ENCODE measurements around the gene GNB1L. TPM values are rescaled to one million over a fixed set of nuclear protein-coding genes. Genes with fewer than 3 reads are reported as not detected.

Gene GNB1L, protein sequence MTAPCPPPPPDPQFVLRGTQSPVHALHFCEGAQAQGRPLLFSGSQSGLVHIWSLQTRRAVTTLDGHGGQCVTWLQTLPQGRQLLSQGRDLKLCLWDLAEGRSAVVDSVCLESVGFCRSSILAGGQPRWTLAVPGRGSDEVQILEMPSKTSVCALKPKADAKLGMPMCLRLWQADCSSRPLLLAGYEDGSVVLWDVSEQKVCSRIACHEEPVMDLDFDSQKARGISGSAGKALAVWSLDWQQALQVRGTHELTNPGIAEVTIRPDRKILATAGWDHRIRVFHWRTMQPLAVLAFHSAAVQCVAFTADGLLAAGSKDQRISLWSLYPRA
- 3.9 TPM for polyA plus RNA-seq (2013, experiment 1 of 2)
- polyA plus RNA-seq (2013, experiment 2 of 2), result 3.9 TPM

DNA sequence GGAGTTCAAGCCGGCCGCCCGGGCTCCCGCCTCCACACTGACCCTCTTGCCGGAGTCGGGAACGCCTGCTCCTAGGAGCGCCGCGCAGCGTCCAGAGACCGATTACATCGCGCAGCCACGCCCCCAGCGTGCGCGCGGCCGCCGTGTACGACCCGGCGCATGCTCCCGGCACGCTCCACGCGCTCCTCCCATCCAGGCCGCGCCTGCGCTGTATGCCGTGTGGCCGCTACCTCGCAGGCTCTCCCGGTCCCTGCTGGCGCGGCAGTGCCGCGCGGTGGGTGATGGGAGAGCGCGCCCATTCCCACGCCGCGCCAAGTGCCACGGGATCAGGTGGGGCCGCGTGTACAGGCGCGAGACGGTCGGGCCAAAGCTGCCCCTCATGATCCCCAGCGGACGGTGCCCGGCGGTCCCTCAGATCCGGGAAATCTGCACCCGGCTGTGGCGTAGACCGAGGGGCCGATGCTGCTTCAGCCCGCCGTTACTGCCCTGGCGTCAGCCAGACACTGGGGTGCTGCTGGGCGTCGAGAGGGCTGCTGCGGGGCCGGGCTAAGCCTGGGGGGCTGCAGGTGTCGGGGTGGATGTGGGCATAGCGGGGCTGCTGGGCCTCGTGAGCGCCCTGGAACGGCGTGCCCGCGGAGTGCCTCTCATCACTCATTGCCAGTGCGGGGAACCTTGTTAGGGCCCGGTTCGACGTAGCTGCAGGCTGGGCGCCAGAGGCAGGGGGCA lies at the start of gene GNB1L, which contains the start of gene RTL10:
GNB1L (minus strand) TSS at position 97 of the 726 bp plus-strand sequence. CDS start 33,519 bp downstream, outside the sequence.
RTL10 (minus strand) TSS at position 97 of the 726 bp plus-strand sequence. CDS start 2,613 bp downstream, outside the sequence.
- H3K27ac ChIP-seq (ENCODE audit: low read length, poor library complexity, severe bottlenecking), result peak within 1 kb of the TSS; percentile 73
- H4K91ac ChIP-seq (ENCODE audit: low read length), result peak within 1 kb of the TSS; percentile 95
- H3K18ac ChIP-seq (ENCODE audit: low read depth in 1 of 2, low read length in 2 of 2), result peak within 1 kb of the TSS; percentile 96 to 99
- H2BK15ac ChIP-seq (ENCODE audit: low read depth, poor library complexity, severe bottlenecking), result peak within 1 kb of the TSS; percentile 98
- H3K9ac ChIP-seq (ENCODE audit: low read length), result peak within 1 kb of the TSS; percentile 96
- H4K8ac ChIP-seq (ENCODE audit: low read length), result peak within 1 kb of the TSS; percentile 99
- H2BK12ac ChIP-seq (ENCODE audit: low read length in 2 of 2), result peak within 1 kb of the TSS; percentile 51 to 73
- H3K14ac ChIP-seq (ENCODE audit: low read length in 2 of 2), result peak within 1 kb of the TSS in 1 of 2 experiments; percentile 96
- H3K36me3 ChIP-seq (ENCODE audit: control insufficient read depth in 1 of 2, insufficient read depth in 2 of 2, low read depth in 1 of 2, low read length in 2 of 2), result peaks cover 25 to 27% of the 10 kb centered on the region in 2 experiments
- H3K9me3 ChIP-seq (ENCODE audit: control insufficient read depth, low read length), result no peaks in the 10 kb centered on the region
- peaks cover 19% of the 10 kb centered on the region for H3K79me1 ChIP-seq (replicated peaks; ENCODE audit: low read length, poor library complexity, severe bottlenecking)
- peak within 1 kb of the TSS; percentile 28 for H2AK5ac ChIP-seq (ENCODE audit: low read length, severe bottlenecking)
- H3K4ac ChIP-seq (ENCODE audit: low read depth in 1 of 2, low read length in 2 of 2), result peak within 1 kb of the TSS; percentile 93 to 97
- peak within 1 kb of the TSS; percentile 88 for H2BK5ac ChIP-seq (ENCODE audit: low read depth, low read length, poor library complexity, severe bottlenecking)
- peaks cover 42% of the 10 kb centered on the region for H3K4me1 ChIP-seq (ENCODE audit: control insufficient read depth, insufficient read depth, low read depth, low read length)
- peak; percentile 96 for DNase-seq
- H3K23ac ChIP-seq (ENCODE audit: low read length in 2 of 2), result peak within 1 kb of the TSS; percentile 20 to 99
- H2BK120ac ChIP-seq (ENCODE audit: low read depth, low read length), result peak within 1 kb of the TSS; percentile 86
- H3K27me3 ChIP-seq (ENCODE audit: control insufficient read depth in 1 of 2, insufficient read depth in 1 of 2, low read length in 2 of 2), result no peaks in the 10 kb centered on the region
- H3K4me2 ChIP-seq (ENCODE audit: low read length, poor library complexity, severe bottlenecking), result peak within 1 kb of the TSS; percentile 93
- peak within 1 kb of the TSS; percentile 83 to 96 for H3K4me3 ChIP-seq (ENCODE audit: insufficient read depth in 1 of 2, low read depth in 1 of 2, low read length in 2 of 2)
- H2AFZ ChIP-seq (ENCODE audit: low read depth, low read length), result peak within 1 kb of the TSS; percentile 72
- under 1% methylated on average over 81 of the region's 81 CpGs for WGBS

DNA sequence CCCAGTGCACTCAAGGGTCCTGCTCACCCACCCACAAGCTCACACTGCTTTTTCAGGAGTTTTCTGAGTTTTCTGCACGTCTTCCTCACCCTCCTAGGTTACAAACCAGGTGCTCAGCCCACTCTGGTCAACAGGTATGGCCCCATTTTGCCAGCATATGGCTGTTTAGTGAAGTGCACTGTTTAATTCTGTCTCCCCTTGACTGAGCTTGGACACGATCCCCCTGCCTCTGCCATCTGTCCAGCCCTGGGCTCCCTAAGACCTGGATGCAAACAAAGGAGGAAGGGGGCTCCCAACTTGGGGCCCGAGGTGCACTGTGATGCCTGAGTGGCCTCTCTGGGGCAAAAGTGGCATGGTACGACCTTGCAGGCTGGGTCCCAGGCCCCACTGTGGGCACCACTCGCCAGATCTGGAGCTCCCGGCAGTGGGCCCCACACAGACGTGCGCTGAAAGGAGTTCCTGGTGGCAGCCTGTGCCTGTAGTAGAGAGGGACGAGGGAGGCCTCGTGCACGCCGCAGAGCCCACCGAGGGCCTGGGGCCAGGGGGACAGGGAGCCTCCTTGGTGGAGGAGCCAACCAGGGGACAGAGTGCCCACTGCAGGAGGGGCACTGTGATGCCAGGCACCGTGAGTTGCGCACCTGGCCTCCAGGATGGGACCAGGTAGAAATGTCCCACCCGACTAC lies 49.6 kb upstream of the GNB1L start:
- peak overlapping the region; percentile 43 for H2BK120ac ChIP-seq (ENCODE audit: low read depth, low read length)
- H2BK15ac ChIP-seq (ENCODE audit: low read depth, poor library complexity, severe bottlenecking), result peak overlapping the region; percentile 44
- peak overlapping the region in 1 of 2 experiments; percentile 87 for H2BK12ac ChIP-seq (ENCODE audit: low read length in 2 of 2)
- no peak overlapping the region for H3K4me2 ChIP-seq (ENCODE audit: low read length, poor library complexity, severe bottlenecking)
- no peak overlapping the region for H3K14ac ChIP-seq (ENCODE audit: low read length in 2 of 2)
- H2BK5ac ChIP-seq (ENCODE audit: low read depth, low read length, poor library complexity, severe bottlenecking), result no peak overlapping the region
- H3K27me3 ChIP-seq (ENCODE audit: control insufficient read depth in 1 of 2, insufficient read depth in 1 of 2, low read length in 2 of 2), result no peaks in the 10 kb centered on the region
- H3K79me1 ChIP-seq (replicated peaks; ENCODE audit: low read length, poor library complexity, severe bottlenecking), result no peaks in the 10 kb centered on the region
- no peak overlapping the region for H3K4me3 ChIP-seq (ENCODE audit: insufficient read depth in 1 of 2, low read depth in 1 of 2, low read length in 2 of 2)
- DNase-seq, result no peak
- 92% methylated on average over 16 of the region's 16 CpGs for WGBS
- H3K4me1 ChIP-seq (ENCODE audit: control insufficient read depth, insufficient read depth, low read depth, low read length), result peaks cover 34% of the 10 kb centered on the region
- H3K9me3 ChIP-seq (ENCODE audit: control insufficient read depth, low read length), result no peaks in the 10 kb centered on the region
- H3K4ac ChIP-seq (ENCODE audit: low read depth in 1 of 2, low read length in 2 of 2), result peak overlapping the region; percentile 13 to 30
- H3K23ac ChIP-seq (ENCODE audit: low read length in 2 of 2), result no peak overlapping the region
- peaks cover 3 to 17% of the 10 kb centered on the region in 2 experiments for H3K36me3 ChIP-seq (ENCODE audit: control insufficient read depth in 1 of 2, insufficient read depth in 2 of 2, low read depth in 1 of 2, low read length in 2 of 2)
- H4K91ac ChIP-seq (ENCODE audit: low read length), result peak overlapping the region; percentile 60
- H2AFZ ChIP-seq (ENCODE audit: low read depth, low read length), result no peak overlapping the region
- H3K27ac ChIP-seq (ENCODE audit: low read length, poor library complexity, severe bottlenecking), result no peak overlapping the region
- peak overlapping the region; percentile 50 for H2AK5ac ChIP-seq (ENCODE audit: low read length, severe bottlenecking)
- H3K9ac ChIP-seq (ENCODE audit: low read length), result no peak overlapping the region
- no peak overlapping the region for H4K8ac ChIP-seq (ENCODE audit: low read length)
- no peak overlapping the region for H3K18ac ChIP-seq (ENCODE audit: low read depth in 1 of 2, low read length in 2 of 2)

DNA sequence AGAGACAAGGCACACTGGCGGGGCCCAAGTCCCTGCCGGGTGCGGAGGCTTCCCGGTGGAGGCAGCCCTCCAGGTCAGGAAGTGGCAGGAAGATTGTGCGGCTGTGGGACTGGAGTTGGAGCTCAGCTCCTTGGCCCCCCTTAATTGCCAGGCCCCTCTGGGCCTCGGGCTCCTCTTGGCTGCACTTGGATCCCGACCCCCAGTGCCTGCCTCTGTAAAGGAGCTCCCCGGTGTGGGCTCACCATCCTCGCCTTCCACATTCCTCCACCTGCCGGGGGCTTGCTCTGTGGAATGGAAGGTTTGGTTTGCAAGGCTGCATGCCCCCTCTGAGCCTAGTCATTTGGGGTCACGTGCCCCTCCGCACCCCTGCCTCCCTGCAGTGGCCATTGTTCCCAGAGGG lies 48.8 kb upstream of the GNB1L start:
- H2AK5ac ChIP-seq (ENCODE audit: low read length, severe bottlenecking), result peak overlapping the region; percentile 38
- no peaks in the 10 kb centered on the region for H3K9me3 ChIP-seq (ENCODE audit: control insufficient read depth, low read length)
- no peak overlapping the region for H3K9ac ChIP-seq (ENCODE audit: low read length)
- H3K27me3 ChIP-seq (ENCODE audit: control insufficient read depth in 1 of 2, insufficient read depth in 1 of 2, low read length in 2 of 2), result no peaks in the 10 kb centered on the region
- H2BK120ac ChIP-seq (ENCODE audit: low read depth, low read length), result no peak overlapping the region
- no peak overlapping the region for H2AFZ ChIP-seq (ENCODE audit: low read depth, low read length)
- H3K4me1 ChIP-seq (ENCODE audit: control insufficient read depth, insufficient read depth, low read depth, low read length), result peaks cover 34% of the 10 kb centered on the region
- H3K14ac ChIP-seq (ENCODE audit: low read length in 2 of 2), result peak overlapping the region in 1 of 2 experiments; percentile 18
- H2BK5ac ChIP-seq (ENCODE audit: low read depth, low read length, poor library complexity, severe bottlenecking), result no peak overlapping the region
- no peak overlapping the region for H3K4me2 ChIP-seq (ENCODE audit: low read length, poor library complexity, severe bottlenecking)
- peaks cover 10 to 14% of the 10 kb centered on the region in 2 experiments for H3K36me3 ChIP-seq (ENCODE audit: control insufficient read depth in 1 of 2, insufficient read depth in 2 of 2, low read depth in 1 of 2, low read length in 2 of 2)
- H3K27ac ChIP-seq (ENCODE audit: low read length, poor library complexity, severe bottlenecking), result no peak overlapping the region
- 76% methylated on average over 12 of the region's 12 CpGs for WGBS
- peak overlapping the region; percentile 31 for H4K8ac ChIP-seq (ENCODE audit: low read length)
- no peak overlapping the region for H3K23ac ChIP-seq (ENCODE audit: low read length in 2 of 2)
- no peak overlapping the region for H3K4ac ChIP-seq (ENCODE audit: low read depth in 1 of 2, low read length in 2 of 2)
- peak overlapping the region in 1 of 2 experiments; percentile 6 for H3K18ac ChIP-seq (ENCODE audit: low read depth in 1 of 2, low read length in 2 of 2)
- no peak overlapping the region for H2BK12ac ChIP-seq (ENCODE audit: low read length in 2 of 2)
- peak overlapping the region; percentile 25 for H4K91ac ChIP-seq (ENCODE audit: low read length)
- no peak overlapping the region for H2BK15ac ChIP-seq (ENCODE audit: low read depth, poor library complexity, severe bottlenecking)
- no peak for DNase-seq
- H3K79me1 ChIP-seq (replicated peaks; ENCODE audit: low read length, poor library complexity, severe bottlenecking), result no peaks in the 10 kb centered on the region
- H3K4me3 ChIP-seq (ENCODE audit: insufficient read depth in 1 of 2, low read depth in 1 of 2, low read length in 2 of 2), result no peak overlapping the region
